ENCODE measurements around the gene ZNF627.
"Not testable (repeated sequence)": the region's sequence is repeated elsewhere in the genome, so short reads cannot be mapped to it uniquely, and the experiment has no call there.

DNA sequence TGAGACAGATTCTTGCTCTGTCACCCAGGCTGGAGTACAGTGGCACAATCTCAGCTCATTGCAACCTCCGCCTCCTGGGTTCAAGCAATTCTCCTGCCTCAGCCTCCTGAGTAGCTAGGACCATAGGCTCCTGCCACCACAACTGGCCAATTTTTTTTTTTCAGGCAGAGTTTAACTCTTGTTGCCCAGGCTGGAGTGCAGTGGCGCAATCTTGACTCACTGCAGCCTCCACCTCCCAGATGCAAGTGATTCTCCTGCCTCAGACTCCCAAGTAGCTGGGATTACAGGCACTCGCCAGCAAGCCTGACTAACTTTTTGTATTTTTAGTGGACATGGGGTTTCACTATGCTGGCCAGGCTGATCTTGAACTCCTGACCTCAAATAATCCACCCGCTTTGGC lies 23.5 kb upstream of the ZNF627 start:
- TF ChIP-seq, protein P1, sequence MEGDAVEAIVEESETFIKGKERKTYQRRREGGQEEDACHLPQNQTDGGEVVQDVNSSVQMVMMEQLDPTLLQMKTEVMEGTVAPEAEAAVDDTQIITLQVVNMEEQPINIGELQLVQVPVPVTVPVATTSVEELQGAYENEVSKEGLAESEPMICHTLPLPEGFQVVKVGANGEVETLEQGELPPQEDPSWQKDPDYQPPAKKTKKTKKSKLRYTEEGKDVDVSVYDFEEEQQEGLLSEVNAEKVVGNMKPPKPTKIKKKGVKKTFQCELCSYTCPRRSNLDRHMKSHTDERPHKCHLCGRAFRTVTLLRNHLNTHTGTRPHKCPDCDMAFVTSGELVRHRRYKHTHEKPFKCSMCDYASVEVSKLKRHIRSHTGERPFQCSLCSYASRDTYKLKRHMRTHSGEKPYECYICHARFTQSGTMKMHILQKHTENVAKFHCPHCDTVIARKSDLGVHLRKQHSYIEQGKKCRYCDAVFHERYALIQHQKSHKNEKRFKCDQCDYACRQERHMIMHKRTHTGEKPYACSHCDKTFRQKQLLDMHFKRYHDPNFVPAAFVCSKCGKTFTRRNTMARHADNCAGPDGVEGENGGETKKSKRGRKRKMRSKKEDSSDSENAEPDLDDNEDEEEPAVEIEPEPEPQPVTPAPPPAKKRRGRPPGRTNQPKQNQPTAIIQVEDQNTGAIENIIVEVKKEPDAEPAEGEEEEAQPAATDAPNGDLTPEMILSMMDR (tag by site-specific recombination; IDR thresholded peaks at IDR 0.05) = not testable (repeated sequence)
- TF ChIP-seq ZFP37 (tag by site-specific recombination; IDR thresholded peaks at IDR 0.05); ZNF391 (tag by site-specific recombination; IDR thresholded peaks at IDR 0.05; ENCODE audit: borderline replicate concordance, low read depth); ZNF785 (tag by site-specific recombination; IDR thresholded peaks at IDR 0.05); ZEB2 (tag by site-specific recombination; IDR thresholded peaks at IDR 0.05); ZNF302 (tag by site-specific recombination; IDR thresholded peaks at IDR 0.05; ENCODE audit: low read depth); ZNF174 (tag by site-specific recombination; IDR thresholded peaks at IDR 0.05); ZNF223 (tag by site-specific recombination; IDR thresholded peaks at IDR 0.05); ZNF558 (tag by site-specific recombination; IDR thresholded peaks at IDR 0.05); ZNF747 (tag by site-specific recombination; IDR thresholded peaks at IDR 0.05); SCRT1 (tag by site-specific recombination; IDR thresholded peaks at IDR 0.05; ENCODE audit: borderline replicate concordance); FEZF1 (tag by site-specific recombination; IDR thresholded peaks at IDR 0.05): not testable (repeated sequence)
- TF ChIP-seq, protein P2, sequence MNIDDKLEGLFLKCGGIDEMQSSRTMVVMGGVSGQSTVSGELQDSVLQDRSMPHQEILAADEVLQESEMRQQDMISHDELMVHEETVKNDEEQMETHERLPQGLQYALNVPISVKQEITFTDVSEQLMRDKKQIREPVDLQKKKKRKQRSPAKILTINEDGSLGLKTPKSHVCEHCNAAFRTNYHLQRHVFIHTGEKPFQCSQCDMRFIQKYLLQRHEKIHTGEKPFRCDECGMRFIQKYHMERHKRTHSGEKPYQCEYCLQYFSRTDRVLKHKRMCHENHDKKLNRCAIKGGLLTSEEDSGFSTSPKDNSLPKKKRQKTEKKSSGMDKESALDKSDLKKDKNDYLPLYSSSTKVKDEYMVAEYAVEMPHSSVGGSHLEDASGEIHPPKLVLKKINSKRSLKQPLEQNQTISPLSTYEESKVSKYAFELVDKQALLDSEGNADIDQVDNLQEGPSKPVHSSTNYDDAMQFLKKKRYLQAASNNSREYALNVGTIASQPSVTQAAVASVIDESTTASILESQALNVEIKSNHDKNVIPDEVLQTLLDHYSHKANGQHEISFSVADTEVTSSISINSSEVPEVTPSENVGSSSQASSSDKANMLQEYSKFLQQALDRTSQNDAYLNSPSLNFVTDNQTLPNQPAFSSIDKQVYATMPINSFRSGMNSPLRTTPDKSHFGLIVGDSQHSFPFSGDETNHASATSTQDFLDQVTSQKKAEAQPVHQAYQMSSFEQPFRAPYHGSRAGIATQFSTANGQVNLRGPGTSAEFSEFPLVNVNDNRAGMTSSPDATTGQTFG (tag by site-specific recombination; IDR thresholded peaks at IDR 0.05; ENCODE audit: borderline replicate concordance) = not testable (repeated sequence)
- TF ChIP-seq, protein P3, sequence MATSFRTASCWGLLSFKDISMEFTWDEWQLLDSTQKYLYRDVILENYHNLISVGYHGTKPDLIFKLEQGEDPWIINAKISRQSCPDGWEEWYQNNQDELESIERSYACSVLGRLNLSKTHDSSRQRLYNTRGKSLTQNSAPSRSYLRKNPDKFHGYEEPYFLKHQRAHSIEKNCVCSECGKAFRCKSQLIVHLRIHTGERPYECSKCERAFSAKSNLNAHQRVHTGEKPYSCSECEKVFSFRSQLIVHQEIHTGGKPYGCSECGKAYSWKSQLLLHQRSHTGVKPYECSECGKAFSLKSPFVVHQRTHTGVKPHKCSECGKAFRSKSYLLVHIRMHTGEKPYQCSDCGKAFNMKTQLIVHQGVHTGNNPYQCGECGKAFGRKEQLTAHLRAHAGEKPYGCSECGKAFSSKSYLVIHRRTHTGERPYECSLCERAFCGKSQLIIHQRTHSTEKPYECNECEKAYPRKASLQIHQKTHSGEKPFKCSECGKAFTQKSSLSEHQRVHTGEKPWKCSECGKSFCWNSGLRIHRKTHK (tag by site-specific recombination; IDR thresholded peaks at IDR 0.05) = not testable (repeated sequence)
